ENCODE measurements around the gene SDK1. TPM values are rescaled to one million over a fixed set of nuclear protein-coding genes. Genes with fewer than 3 reads are reported as not detected.

Gene SDK1
- total RNA-seq, 4 donors from 2014 or later = under 0.01 to 16.2 (median 7.2) TPM

- Histone ChIP-seq H3K4me3 (no peak overlapping the region), H3K4me1 (no peaks in the 10 kb centered on the region), H3K27ac (no peak overlapping the region), H3K9me3 (no peaks in the 10 kb centered on the region), H3K36me3 (no peaks in the 10 kb centered on the region), H3K27me3 (no peaks in the 10 kb centered on the region)
- intact Hi-C loops (cut with DNase I; ENCODE audit: low total_unique reads) = no loop called here
- DNase-seq = no peak
- TF ChIP-seq POLR2A (IDR thresholded peaks at IDR 0.05) = no peak
- no peak for TF ChIP-seq CTCF (IDR thresholded peaks at IDR 0.05)
These were observed 36.2 kb upstream of the SDK1 start for GRCh38 chr7:3264693-3265339.

- Histone ChIP-seq H3K27ac (no peak overlapping the region), H3K4me3 (no peak overlapping the region), H3K36me3 (no peaks in the 10 kb centered on the region), H3K4me1 (no peaks in the 10 kb centered on the region), H3K27me3 (no peaks in the 10 kb centered on the region), H3K9me3 (no peaks in the 10 kb centered on the region)
- intact Hi-C loops (cut with DNase I; ENCODE audit: low total_unique reads) = no loop called here
- no peak for DNase-seq
- TF ChIP-seq POLR2A (IDR thresholded peaks at IDR 0.05) (no peak), CTCF (IDR thresholded peaks at IDR 0.05) (no peak)
These were observed 35.7 kb upstream of the SDK1 start for GRCh38 chr7:3265388-3265787.

GRCh38 chr7:3266240-3266639 lies 34.8 kb upstream of the SDK1 start:
- no peak for DNase-seq
- intact Hi-C loops (cut with DNase I; ENCODE audit: low total_unique reads) = no loop called here

GRCh38 chr7:3267966-3268690 lies 32.9 kb upstream of the SDK1 start:
- no peak for DNase-seq
- Histone ChIP-seq H3K27ac (no peak overlapping the region), H3K36me3 (no peaks in the 10 kb centered on the region), H3K4me3 (no peak overlapping the region), H3K9me3 (no peaks in the 10 kb centered on the region), H3K27me3 (no peaks in the 10 kb centered on the region), H3K4me1 (no peaks in the 10 kb centered on the region)
- intact Hi-C loops (cut with DNase I; ENCODE audit: low total_unique reads) = no loop called here
- TF ChIP-seq POLR2A (IDR thresholded peaks at IDR 0.05) = no peak

More at GRCh38 chr7:3266240-3266639, 34.8 kb upstream of the SDK1 start:
- Histone ChIP-seq H3K27me3 (no peaks in the 10 kb centered on the region), H3K36me3 (no peaks in the 10 kb centered on the region), H3K27ac (no peak overlapping the region), H3K4me1 (no peaks in the 10 kb centered on the region), H3K9me3 (no peaks in the 10 kb centered on the region), H3K4me3 (no peak overlapping the region)
- TF ChIP-seq CTCF (IDR thresholded peaks at IDR 0.05) = no peak
- TF ChIP-seq POLR2A (IDR thresholded peaks at IDR 0.05) = no peak

- no peaks in the 10 kb centered on the region for H3K36me3 ChIP-seq
- no peak overlapping the region for H3K27ac ChIP-seq
- DNase-seq = no peak
- TF ChIP-seq CTCF (IDR thresholded peaks at IDR 0.05) (no peak), POLR2A (IDR thresholded peaks at IDR 0.05) (no peak)
- H3K4me3 ChIP-seq = no peak overlapping the region
- intact Hi-C loops (cut with DNase I; ENCODE audit: low total_unique reads) = no loop called here
- H3K9me3 ChIP-seq = no peaks in the 10 kb centered on the region
- no peaks in the 10 kb centered on the region for H3K27me3 ChIP-seq
- no peaks in the 10 kb centered on the region for H3K4me1 ChIP-seq
These were observed 30.7 kb upstream of the SDK1 start for GRCh38 chr7:3270362-3270761.

Measured in uterus (tissue), 4 donors.